Endothelial cell (in vitro differentiated cells): ENCODE data around the gene MAP4K5. TPM values are rescaled to one million over a fixed set of nuclear protein-coding genes. Genes with fewer than 3 reads are reported as not detected.
"Not testable (repeated sequence)": the region's sequence is repeated elsewhere in the genome, so short reads cannot be mapped to it uniquely, and the experiment has no call there.

Experiments used
- DNase-seq: peaks from one replicate; pipeline ENCODE4 v3.0.0; 2021; ENCODE audit warnings: low spot score
- H3K27ac Mint-ChIP-seq: one replicate; pipeline ENCODE4 v1.8.0; 2021; ENCODE audit warnings: mixed read lengths, inconsistent platforms; ENCODE audit not compliant: unreplicated experiment
- H3K27me3 Mint-ChIP-seq: one replicate; pipeline ENCODE4 v1.8.0; 2021; ENCODE audit warnings: mild to moderate bottlenecking, moderate library complexity, mixed read lengths, inconsistent platforms; ENCODE audit not compliant: unreplicated experiment
- H3K36me3 Mint-ChIP-seq: one replicate; pipeline ENCODE4 v1.8.0; 2021; ENCODE audit warnings: mild to moderate bottlenecking, low read depth, mixed read lengths, inconsistent platforms; ENCODE audit not compliant: unreplicated experiment
- H3K4me1 Mint-ChIP-seq: one replicate; pipeline ENCODE4 v1.8.0; 2021; ENCODE audit warnings: mild to moderate bottlenecking, mixed read lengths, inconsistent platforms; ENCODE audit not compliant: unreplicated experiment
- H3K4me3 Mint-ChIP-seq: one replicate; pipeline ENCODE4 v1.8.0; 2021; ENCODE audit warnings: mild to moderate bottlenecking, mixed read lengths, inconsistent platforms; ENCODE audit not compliant: unreplicated experiment
- H3K9me3 Mint-ChIP-seq: one replicate; pipeline ENCODE4 v1.8.0; 2021; ENCODE audit warnings: mixed read lengths, inconsistent platforms; ENCODE audit not compliant: unreplicated experiment
- CTCF ChIP-seq: fragments of 200-600 bp; sonication (generic); IDR thresholded peaks from one replicate; pipeline ENCODE4 v1.5.0; 2021; ENCODE audit warnings: antibody characterized with exemption; ENCODE audit not compliant: unreplicated experiment
- total RNA-seq: library from RNA; stranded (reverse); fragmentation: NEBNext Ultra II Directional; extraction: Animal tissue kit (Norgen Biotek cat#: 25700); gene quantifications from one replicate; pipeline ENCODE4 v1.2.1, GENCODE V29; 2021; ENCODE audit not compliant: unreplicated experiment

The MAP4K5 gene
- total RNA-seq, 1 donor from 2014 or later = 99.3 TPM

DNA sequence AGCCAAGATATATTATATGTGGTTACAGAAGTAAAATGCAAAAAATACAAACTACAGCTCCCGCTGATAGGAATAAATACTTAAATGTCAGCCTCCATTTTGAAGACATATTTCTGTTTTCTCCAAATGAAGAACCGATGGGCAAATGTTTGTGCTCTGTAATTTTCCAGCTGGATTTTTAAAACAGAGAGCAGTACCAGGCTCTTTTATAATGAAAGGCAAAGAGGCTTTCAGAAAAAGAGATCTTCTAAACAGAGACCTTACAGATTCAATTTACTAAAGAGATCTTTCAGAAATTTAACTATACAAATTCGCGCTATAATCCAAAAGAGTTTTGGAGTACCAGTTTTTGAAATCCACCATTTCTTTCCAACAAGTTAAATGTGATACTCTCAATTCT lies 19.9 kb downstream of the MAP4K5 start:
- no peak for DNase-seq
- H3K9me3 Mint-ChIP-seq = no peaks in the 10 kb centered on the region
- no peak overlapping the region for H3K27ac Mint-ChIP-seq
- H3K4me1 Mint-ChIP-seq = no peaks in the 10 kb centered on the region
- no peak overlapping the region for H3K4me3 Mint-ChIP-seq
- H3K27me3 Mint-ChIP-seq = peaks cover 2% of the 10 kb centered on the region
- TF ChIP-seq CTCF = no peak
- no peaks in the 10 kb centered on the region for H3K36me3 Mint-ChIP-seq

DNA sequence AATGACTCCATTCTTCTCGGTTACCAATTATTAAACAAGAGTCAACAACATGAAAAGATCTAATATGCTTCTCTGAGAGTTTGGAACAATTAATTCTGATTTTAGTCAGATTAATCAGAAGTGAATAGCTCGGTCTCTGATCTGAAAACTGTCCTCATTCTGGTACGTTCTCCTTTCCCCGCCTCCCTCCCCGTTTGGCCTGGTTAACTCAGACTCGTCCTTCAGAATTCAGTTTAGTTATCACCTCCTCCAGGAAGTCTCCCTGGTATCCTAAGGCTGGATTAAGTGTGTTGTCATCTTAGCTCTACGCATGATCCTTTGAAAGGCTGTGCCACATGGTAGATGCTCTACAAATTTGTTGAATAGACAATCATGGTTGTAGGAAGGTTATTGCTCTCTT lies 22.2 kb downstream of the MAP4K5 start:
- Mint-ChIP-seq H3K9me3 (no peaks in the 10 kb centered on the region), H3K4me3 (no peak overlapping the region), H3K36me3 (no peaks in the 10 kb centered on the region), H3K4me1 (peaks cover 2% of the 10 kb centered on the region), H3K27me3 (peaks cover 2% of the 10 kb centered on the region), H3K27ac (no peak overlapping the region)
- TF ChIP-seq CTCF = no peak
- no peak for DNase-seq

DNA sequence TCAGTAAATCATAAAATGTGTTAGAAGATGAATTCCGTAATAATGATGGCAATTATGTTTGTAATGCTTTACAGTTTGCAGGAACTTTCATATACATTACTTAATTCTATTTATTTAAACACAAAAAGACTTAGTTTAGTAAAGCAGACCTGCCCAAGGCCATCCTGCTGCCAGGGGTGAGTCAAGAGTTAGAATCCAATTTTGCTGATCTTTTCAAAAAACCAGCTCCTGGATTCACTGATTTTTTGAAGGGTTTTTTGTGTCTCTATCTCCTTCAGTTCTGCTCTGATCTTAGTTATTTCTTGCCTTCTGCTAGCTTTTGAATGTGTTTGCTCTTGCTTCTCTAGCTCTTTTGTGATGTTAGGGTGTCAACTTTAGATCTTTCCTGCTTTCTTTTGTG lies 25.3 kb downstream of the MAP4K5 start:
- H3K27ac Mint-ChIP-seq, DNase-seq, H3K36me3 Mint-ChIP-seq, H3K9me3 Mint-ChIP-seq, H3K27me3 Mint-ChIP-seq, H3K4me1 Mint-ChIP-seq, H3K4me3 Mint-ChIP-seq: not testable (repeated sequence)

DNA sequence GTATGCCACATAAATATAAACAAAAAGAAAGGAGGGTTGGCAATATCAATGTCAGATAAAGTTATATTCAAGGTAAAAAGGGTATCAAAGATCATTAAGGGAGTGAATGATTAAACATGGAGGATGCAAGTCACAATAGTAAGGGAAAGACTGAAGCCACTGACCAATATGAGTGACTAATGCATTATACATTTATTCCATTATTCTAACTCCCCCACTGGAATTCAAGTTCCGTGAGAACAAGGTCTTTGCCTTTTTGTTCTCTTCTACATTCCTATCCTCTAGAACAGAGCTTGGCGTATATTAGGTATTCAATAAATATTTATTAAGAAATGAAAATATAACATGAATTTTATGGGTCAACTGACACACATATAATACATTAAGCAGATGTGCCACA lies 30.7 kb downstream of the MAP4K5 start:
- no peak for TF ChIP-seq CTCF
- H3K9me3 Mint-ChIP-seq = no peaks in the 10 kb centered on the region
- peaks cover 11% of the 10 kb centered on the region for H3K36me3 Mint-ChIP-seq
- no peak overlapping the region for H3K4me3 Mint-ChIP-seq
- no peaks in the 10 kb centered on the region for H3K27me3 Mint-ChIP-seq
- H3K4me1 Mint-ChIP-seq = peaks cover 4% of the 10 kb centered on the region
- no peak overlapping the region for H3K27ac Mint-ChIP-seq
- DNase-seq = no peak

- Mint-ChIP-seq H3K9me3 (no peaks in the 10 kb centered on the region), H3K4me1 (peaks cover 4% of the 10 kb centered on the region), H3K27me3 (no peaks in the 10 kb centered on the region), H3K36me3 (peaks cover 14% of the 10 kb centered on the region), H3K4me3 (no peak overlapping the region), H3K27ac (no peak overlapping the region)
- no peak for TF ChIP-seq CTCF
- no peak for DNase-seq
These were observed 35.0 kb downstream of the MAP4K5 start for GRCh38 chr14:50497351-50497750.

GRCh38 chr14:50489851-50490250 lies 42.5 kb downstream of the MAP4K5 start:
- DNase-seq = no peak
- peaks cover 2% of the 10 kb centered on the region for H3K4me1 Mint-ChIP-seq
- TF ChIP-seq CTCF = no peak
- H3K27me3 Mint-ChIP-seq = no peaks in the 10 kb centered on the region
- H3K36me3 Mint-ChIP-seq = no peaks in the 10 kb centered on the region
- no peaks in the 10 kb centered on the region for H3K9me3 Mint-ChIP-seq
- H3K27ac Mint-ChIP-seq = no peak overlapping the region
- no peak overlapping the region for H3K4me3 Mint-ChIP-seq
